NCI-H226 (cell line): ENCODE results near the gene CELSR1.

Source experiments
- DNase-seq: peaks from one replicate; pipeline ENCODE4 v3.0.0-alpha.2; 2015

CELSR1 gene

DNA sequence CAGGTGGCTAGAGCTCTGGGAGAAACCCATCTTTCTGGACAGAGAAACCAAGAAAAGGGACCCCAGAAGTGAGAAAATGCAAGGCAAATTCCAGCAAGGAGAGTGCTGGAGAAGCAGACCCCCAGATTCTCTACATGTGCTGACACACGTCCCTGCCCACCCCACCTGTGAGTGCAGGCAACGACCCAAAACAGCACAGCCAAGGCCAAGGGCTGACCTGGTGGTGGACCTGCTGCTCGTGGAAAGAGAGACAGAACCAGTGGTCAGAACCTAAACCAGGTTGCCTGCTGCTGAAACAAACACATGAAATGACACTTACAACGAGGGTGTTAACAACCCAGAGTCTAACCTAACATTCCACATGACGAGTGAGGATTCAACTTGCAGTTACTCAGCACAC, 177.3 kb downstream of the CELSR1 start:
- DNase-seq = no peak

DNA sequence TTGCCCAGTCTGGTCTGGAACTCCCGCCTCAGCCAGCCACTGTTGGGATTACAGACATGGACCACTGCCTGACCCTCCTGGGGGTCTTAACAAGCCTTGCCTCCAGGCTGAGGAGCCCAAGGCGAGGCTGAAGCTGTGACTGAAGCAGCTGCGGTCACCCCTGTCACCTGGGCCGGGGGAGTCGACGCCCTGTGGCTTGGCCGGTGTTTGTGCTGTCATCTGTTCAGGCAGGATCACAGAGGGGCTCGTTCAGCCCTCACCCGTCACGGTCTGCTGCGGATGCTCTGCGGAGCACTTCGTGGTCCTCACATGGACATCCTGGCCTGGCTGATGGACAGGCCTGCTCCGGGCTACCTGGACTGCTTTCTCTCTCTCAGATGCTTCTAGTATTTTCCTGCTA, 178.1 kb downstream of the CELSR1 start:
- DNase-seq = no peak

- no peak for DNase-seq
Measured at GRCh38 chr22:46358766-46359165, 178.7 kb downstream of the CELSR1 start.

GRCh38 chr22:46357711-46358520, 179.5 kb downstream of the CELSR1 start:
- no peak for DNase-seq

DNA sequence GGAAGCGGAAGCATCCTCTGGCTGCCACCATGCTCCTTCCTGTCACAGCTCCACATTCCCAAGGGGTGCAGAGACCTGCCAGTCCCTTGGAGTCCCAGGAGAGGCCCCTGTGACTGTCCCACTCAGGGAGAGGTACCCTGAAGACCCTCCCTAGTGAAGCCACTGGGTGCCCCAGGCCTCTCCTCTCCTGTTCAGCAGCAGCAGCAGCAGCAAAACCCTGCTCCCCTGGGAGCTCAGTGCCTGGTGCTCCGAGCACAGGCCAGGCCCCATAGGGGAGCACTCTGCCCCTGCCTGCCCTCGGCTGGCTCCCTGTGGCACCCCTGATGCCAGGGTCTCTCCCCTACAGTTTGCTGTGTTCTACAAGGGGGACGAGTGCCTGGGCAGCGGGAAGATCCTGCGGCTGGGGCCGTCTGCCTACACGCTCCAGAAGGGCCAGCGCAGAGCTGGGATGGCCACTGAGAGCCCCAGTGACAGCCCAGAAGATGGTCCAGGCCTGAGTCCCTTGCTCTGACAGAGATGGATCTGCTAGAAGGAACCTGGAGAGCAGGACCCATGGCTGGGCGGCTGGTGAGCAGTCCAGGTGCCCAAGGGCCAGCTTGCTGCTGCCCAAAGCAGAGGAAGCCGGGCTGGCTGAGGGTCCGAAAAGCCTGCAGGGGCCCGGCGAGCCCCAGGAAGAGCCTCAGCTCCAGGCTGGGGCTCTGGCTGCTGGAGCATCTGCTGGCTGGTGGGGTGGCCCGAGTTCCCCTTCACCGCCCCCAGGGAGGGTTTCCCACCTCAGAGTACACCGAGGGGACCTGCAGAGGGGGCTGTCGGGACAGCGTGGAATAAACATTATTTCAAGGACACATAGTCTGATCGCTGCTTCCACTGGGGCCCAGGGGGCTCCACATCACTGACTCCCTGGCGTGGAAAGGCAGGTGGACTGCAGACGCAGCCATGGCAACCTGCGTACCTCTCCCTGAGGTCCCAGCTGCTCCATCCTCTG, 180.6 kb downstream of the CELSR1 start:
- DNase-seq = no peak

DNA sequence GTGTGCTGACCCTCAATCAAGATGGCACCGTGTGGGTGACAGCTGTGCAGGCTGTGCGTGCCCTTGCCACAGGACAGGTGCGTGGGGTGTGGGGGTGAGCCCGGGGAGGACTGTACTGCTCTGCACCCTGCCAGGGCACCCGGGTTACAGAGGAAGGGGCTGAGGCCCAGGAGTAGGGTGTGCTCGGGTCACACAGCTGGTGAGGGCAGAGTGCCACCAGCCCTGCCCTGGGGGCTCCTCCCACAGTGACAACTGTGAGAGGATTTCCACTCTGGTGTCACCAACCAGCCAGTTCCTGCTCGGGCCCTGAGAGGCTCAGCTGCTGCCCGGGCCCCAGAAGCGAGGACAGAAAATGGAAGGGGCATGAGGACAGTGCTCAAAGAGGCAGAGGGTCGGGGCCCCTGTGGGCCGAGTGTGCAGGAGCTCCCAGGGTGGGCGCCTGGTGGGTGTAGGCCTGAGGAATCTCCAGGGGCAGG, 181.4 kb downstream of the CELSR1 start:
- DNase-seq = no peak

GRCh38 chr22:46355369-46355995, 181.9 kb downstream of the CELSR1 start:
- no peak for DNase-seq

DNA sequence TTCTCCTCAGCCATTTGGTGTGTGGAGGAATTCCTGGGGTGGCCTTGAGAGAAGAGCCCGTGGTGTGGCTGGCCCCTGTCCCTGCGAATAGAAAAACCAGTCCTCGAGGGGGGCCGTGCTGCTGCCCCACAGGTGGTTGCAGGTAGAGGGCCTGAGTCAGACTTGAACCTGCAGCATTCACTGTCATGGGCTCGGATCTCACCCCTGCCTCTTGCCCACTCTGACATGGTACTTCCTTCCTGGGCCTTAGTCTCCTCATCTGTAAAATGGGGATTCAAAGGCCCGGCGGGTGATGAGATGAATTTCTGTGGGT, 182.5 kb downstream of the CELSR1 start:
- no peak for DNase-seq

DNA sequence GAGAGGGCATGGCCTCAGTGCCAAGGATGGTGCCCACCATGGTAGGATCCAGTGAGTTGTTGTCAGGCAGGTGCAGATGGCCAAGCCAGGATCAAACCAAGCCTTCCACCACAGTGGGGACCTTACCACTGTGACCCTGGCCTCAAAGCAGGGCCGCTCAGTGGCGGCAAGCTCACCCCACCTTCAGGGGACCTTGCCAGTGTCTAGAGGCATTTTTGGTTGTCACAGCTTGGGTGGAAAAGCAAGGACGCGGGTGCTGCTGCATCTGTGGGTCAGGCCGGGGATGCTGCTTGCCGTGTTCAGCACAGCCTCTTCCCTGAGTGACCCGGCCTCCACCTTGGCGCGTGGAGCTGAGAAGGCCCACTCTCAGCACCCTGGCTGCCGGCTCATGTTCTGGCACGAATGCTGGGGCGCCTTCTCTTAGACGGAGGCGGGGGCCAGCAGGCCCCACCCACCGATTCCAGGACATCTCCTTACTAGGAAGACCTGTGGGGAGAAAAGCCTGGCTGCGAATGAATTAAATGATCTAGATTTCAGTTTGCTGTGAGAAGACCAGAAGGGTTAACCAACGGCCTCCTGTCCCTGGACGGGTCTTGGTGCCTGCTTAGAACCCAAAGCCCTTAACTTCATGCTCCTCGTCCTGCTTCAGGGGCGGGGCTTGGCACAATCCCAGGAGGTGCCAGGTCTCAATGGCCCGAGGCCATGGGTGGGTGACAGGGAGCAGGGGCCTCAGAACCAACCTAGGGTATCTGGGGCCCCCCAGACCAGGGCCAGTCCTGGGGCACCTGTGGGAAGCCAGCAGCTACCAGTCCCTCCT, 183.0 kb downstream of the CELSR1 start:
- no peak for DNase-seq

DNA sequence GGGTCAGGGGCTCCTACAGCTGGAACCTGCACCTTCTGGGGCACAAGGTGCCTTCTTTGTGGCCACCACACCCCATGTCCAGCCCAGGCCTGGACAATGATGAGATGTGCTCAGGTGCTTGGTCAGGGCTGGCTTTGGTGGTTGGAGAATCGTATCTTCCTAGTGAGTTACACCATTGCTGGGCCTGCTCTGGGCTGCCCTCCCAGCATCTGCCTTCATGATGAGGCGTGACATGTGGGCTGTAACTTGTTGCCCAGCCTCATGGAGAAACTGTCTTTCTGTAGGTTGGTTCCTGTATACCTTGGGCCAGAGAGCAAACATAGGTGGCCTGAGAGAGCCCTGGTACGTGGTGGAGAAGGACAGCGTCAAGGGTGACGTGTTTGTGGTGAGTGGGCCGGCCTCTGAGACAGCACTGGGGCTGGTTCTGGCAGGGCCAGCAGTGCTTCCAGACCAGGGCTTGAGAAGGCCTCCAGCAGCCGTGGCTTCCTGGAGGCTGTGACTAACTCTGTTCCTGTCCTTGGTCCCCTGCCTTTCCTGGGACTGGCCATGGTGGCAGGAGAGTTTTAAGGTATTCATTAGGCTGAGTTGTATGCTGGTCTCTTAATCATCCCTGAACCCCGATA, 183.8 kb downstream of the CELSR1 start:
- DNase-seq = no peak

- DNase-seq = peak; percentile 3
Measured at GRCh38 chr22:46352691-46353386, 184.6 kb downstream of the CELSR1 start.

DNA sequence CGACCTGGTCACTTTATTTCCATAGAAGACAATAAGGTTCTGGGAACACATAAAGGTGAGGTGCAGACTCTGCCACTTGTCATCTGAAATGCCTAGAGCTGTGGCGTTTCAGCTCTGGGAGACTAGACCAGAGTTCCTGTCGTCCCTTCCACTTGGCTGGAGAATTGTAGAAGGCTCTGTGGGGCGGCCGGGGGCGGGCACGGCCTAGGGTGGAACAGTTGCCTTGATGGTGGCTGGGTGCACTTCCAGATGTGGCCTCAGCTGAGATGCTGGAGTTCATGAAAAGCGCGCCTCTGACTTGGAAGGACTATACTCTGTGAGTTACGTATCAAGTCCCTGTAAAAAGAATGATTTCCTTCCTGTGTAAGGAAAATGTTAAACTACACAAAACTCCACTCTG, 185.1 kb downstream of the CELSR1 start:
- DNase-seq = no peak

GRCh38 chr22:46351767-46352166, 185.7 kb downstream of the CELSR1 start:
- no peak for DNase-seq

GRCh38 chr22:46351131-46351735, 186.2 kb downstream of the CELSR1 start:
- no peak for DNase-seq

- DNase-seq = no peak
Measured at GRCh38 chr22:46350646-46351045, 186.8 kb downstream of the CELSR1 start.

- DNase-seq = no peak
Measured at GRCh38 chr22:46350121-46350520, 187.3 kb downstream of the CELSR1 start.

DNA sequence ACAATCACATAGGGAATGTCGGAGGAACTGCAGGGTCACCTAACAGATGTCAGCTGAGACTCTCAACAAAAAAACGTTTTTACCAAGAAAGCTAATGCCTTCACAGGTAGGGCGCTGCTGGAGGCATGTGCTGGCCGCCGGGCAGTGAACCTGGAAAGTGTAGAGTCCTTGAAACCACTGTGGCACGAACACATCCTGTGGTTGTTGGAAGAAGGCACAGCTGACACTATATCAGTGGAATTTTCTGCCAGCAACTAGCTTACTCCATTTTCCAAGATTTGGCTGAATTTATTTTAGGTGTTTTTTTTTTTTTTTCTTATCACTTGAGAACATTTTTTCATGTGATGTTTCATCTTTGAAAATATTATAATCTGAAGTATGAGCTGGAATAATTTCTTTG, 187.7 kb downstream of the CELSR1 start:
- DNase-seq = no peak

- no peak for DNase-seq
Measured at GRCh38 chr22:46349238-46349637, 188.2 kb downstream of the CELSR1 start.

GRCh38 chr22:46348099-46348695, 189.2 kb downstream of the CELSR1 start:
- DNase-seq = no peak

GRCh38 chr22:46347646-46348045, 189.8 kb downstream of the CELSR1 start:
- DNase-seq = no peak
